HepG2 (cell line): ENCODE measurements around the gene TTC17. TPM values are rescaled to one million over a fixed set of nuclear protein-coding genes. Genes with fewer than 3 reads are reported as not detected.
A peak's percentile ranks its signal among the peaks of the same experiment; 100 is the strongest.

Experiments used
- CREB3 ChIP-seq: sonication (generic); formaldehyde crosslinking; IDR thresholded peaks from 2 replicates; pipeline ENCODE4 v1.5.0; 2020; ENCODE audit warnings: missing genetic modification reagents
- HNF1A ChIP-seq, 2 experiments: sonication (generic) in 1 of 2; formaldehyde crosslinking in 1 of 2; IDR thresholded peaks; 2 replicates each; pipeline versions ENCODE4 v1.4.0 to v1.6.1; 2016 to 2020; ENCODE audit warnings: borderline replicate concordance in 1 of 2, low read depth in 1 of 2, mild to moderate bottlenecking in 1 of 2, missing genetic modification reagents in 1 of 2
- KDM5B ChIP-seq: sonication (generic); formaldehyde crosslinking; IDR thresholded peaks from 2 replicates; pipeline ENCODE4 v1.4.0; 2020; ENCODE audit warnings: missing genetic modification reagents, mild to moderate bottlenecking, borderline replicate concordance
- LRRFIP1 ChIP-seq: sonication (generic); formaldehyde crosslinking; conservative IDR thresholded peaks from 2 replicates; pipeline ENCODE4 v1.4.0; 2020; ENCODE audit warnings: missing genetic modification reagents
- NCOA5 ChIP-seq: sonication (generic); formaldehyde crosslinking; IDR thresholded peaks from 2 replicates; pipeline ENCODE4 v1.4.0; 2020; ENCODE audit warnings: missing genetic modification reagents
- NR2F6 ChIP-seq, 2 experiments: IDR thresholded peaks; 2 replicates each; pipeline ENCODE4 v1.6.1; 2016; ENCODE audit warnings: antibody characterized with exemption in 1 of 2, mild to moderate bottlenecking in 1 of 2
- SALL2 ChIP-seq: sonication (generic); formaldehyde crosslinking; IDR thresholded peaks from 2 replicates; pipeline ENCODE4 v1.8.1; 2023; ENCODE audit warnings: mild to moderate bottlenecking, missing genetic modification reagents, inconsistent platforms
- U2AF2 ChIP-seq: fragments of 200-400 bp; formaldehyde crosslinking; IDR thresholded peaks from 2 replicates; pipeline ENCODE4 v1.6.1; 2017; ENCODE audit warnings: low read depth, mild to moderate bottlenecking, low read length
- ZBED4 ChIP-seq: sonication (generic); formaldehyde crosslinking; IDR thresholded peaks from 2 replicates; pipeline ENCODE4 v1.4.0; 2020; ENCODE audit warnings: missing genetic modification reagents, borderline replicate concordance
- ZFP37 ChIP-seq: sonication (generic); formaldehyde crosslinking; IDR thresholded peaks from 2 replicates; pipeline ENCODE4 v1.4.0; 2020; ENCODE audit warnings: missing genetic modification reagents, borderline replicate concordance
- ZNF703 ChIP-seq: sonication (generic); formaldehyde crosslinking; IDR thresholded peaks from 2 replicates; pipeline ENCODE4 v1.5.1; 2020; ENCODE audit warnings: missing genetic modification reagents, mild to moderate bottlenecking, moderate library complexity, borderline replicate concordance
- ZNF883 ChIP-seq: sonication (generic); formaldehyde crosslinking; IDR thresholded peaks from 2 replicates; pipeline ENCODE4 v1.5.1; 2020; ENCODE audit warnings: mild to moderate bottlenecking, missing genetic modification reagents; ENCODE audit errors: not compliant biosample characterization
- ZSCAN9 ChIP-seq: IDR thresholded peaks from 2 replicates; pipeline ENCODE4 v1.6.1; 2016; ENCODE audit warnings: borderline replicate concordance
- polyA plus RNA-seq, 8 experiments: library from polyadenylated mRNA; depleted of rRNA in 3 of 8; stranded (reverse) in 7 of 8; unstranded in 1 of 8; fragments of >200 nt; fragmentation: Illumina TruSeq in 4 of 8; extraction: Trizol in 4 of 8; gene quantifications; 2 replicates each; pipeline versions ENCODE4 v1.2.1 to v1.2.3, GENCODE V29; 2011 to 2016; ENCODE audit warnings: low read depth in 4 of 8, missing spikeins in 1 of 8, mixed read lengths in 1 of 8; ENCODE audit not compliant: insufficient read depth in 1 of 8
- total RNA-seq, 5 experiments: library from RNA; depleted of rRNA; stranded (reverse); fragments of >200 nt; fragmentation: Illumina TruSeq; extraction: Trizol; gene quantifications; 2 replicates each; pipeline ENCODE4 v1.2.3, GENCODE V29; 2016; ENCODE audit warnings: low read depth in 1 of 5

The TTC17 gene
- total and polyA plus RNA-seq, 2 of the 13 experiments (the other 11 are each of a cell fraction or from before 2014, with no cell fraction given) = 55.9 to 99.7 TPM

GRCh38 chr11:43311791-43312607 lies 46.7 kb upstream of the TTC17 start, which contains the start of gene API5 (continued):
- TF ChIP-seq HNF1A (IDR thresholded peaks at IDR 0.05; ENCODE audit: low read depth) (peak; percentile 31; the same call in 1 of the 2 replicates), HNF1A (CRISPR knock-in tag; IDR thresholded peaks at IDR 0.05; ENCODE audit: borderline replicate concordance) (peak; percentile 55; the same call in 1 of the 2 replicates), KDM5B (CRISPR knock-in tag) (peak; percentile 90), LRRFIP1 (CRISPR knock-in tag) (no peak), SALL2 (CRISPR knock-in tag) (peak; percentile 78; the same call in 1 of the 2 replicates), NR2F6 (IDR thresholded peaks at IDR 0.05) (no peak), NR2F6 (CRISPR knock-in tag; IDR thresholded peaks at IDR 0.05) (no peak), NCOA5 (no peak), ZSCAN9 (CRISPR knock-in tag) (no peak), ZBED4 (CRISPR knock-in tag) (peak; percentile 78; the same call in 1 of the 2 replicates), ZFP37 (CRISPR knock-in tag) (no peak), U2AF2 (no peak), CREB3 (CRISPR knock-in tag) (0 out of 2 replicates have a peak, but pooled peaks have one; percentile 41), ZNF883 (CRISPR knock-in tag) (peak; percentile 36), ZNF703 (CRISPR knock-in tag) (0 out of 2 replicates have a peak, but pooled peaks have one; percentile 41)
